GM12878 (cell line): Measurements from ENCODE around the gene GPSM1. TPM values are rescaled to one million over a fixed set of nuclear protein-coding genes. Genes with fewer than 3 reads are reported as not detected.
A peak's percentile ranks its signal among the peaks of the same experiment; 100 is the strongest.

Experiments used
- ATAC-seq: fragments of 200-7000 bp; cut with Tn5 transposase; 3 replicates; pipeline ENCODE4 v1.9.1; 2020; ENCODE audit warnings: mild to moderate bottlenecking, moderate library complexity
- BruUV-seq: library from RNA; stranded (reverse); fragments of 400-500 nt; replicated peaks from 2 replicates; lab custom pipeline; 2021; lab: Mats Ljungman, UMichigan
- CTCF ChIA-PET: fragments of 300-600 bp; sonication (Branson Sonifier 250); formaldehyde crosslinking; extraction: SDS; loops from one replicate; lab custom pipeline; 2021; ENCODE audit warnings: inconsistent platforms; lab: Yijun Ruan, JAX
- POLR2A ChIA-PET: fragments of 350-600 bp; formaldehyde crosslinking; extraction: SDS; loops from one replicate; lab custom pipeline; 2021; ENCODE audit warnings: inconsistent platforms; lab: Charles Lee
- RAD21 ChIA-PET: fragments of 300-600 bp; sonication (Branson Sonifier 250); formaldehyde crosslinking; loops from one replicate; lab custom pipeline; 2023; ENCODE audit warnings: antibody characterized with exemption; ENCODE audit not compliant: unreplicated experiment; lab: Charles Lee
- SMC1A ChIA-PET: fragments of 300-600 bp; sonication (Branson Sonifier 250); formaldehyde crosslinking; loops from one replicate; lab custom pipeline; 2023; ENCODE audit not compliant: unreplicated experiment, uncharacterized antibody; lab: Charles Lee
- DNase-seq: peaks from one replicate; pipeline ENCODE4 v3.0.0-alpha.2; 2011; ENCODE audit warnings: low read depth, low spot score
- FAIRE-seq: peaks from 3 replicates; lab custom pipeline; 2011; peaks lifted over from hg19 to GRCh38; lab: Jason Lieb, UNC
- H2AFZ ChIP-seq: 2 replicates; pipeline ENCODE4 v1.6.0; 2011; ENCODE audit warnings: low read depth, low read length, control low read depth; ENCODE audit not compliant: control insufficient read depth
- H3K27ac ChIP-seq: 2 replicates; pipeline ENCODE4 v1.5.1; 2011; ENCODE audit warnings: control low read depth; ENCODE audit not compliant: control insufficient read depth, insufficient read depth
- H3K27me3 ChIP-seq, 2 experiments: replicated peaks in 1 of 2; 2 replicates each; pipeline versions ENCODE4 v1.6.0 to v1.6.1; 2011; ENCODE audit warnings: low read length in 1 of 2; ENCODE audit not compliant: control insufficient read depth in 2 of 2, insufficient read depth in 2 of 2
- H3K36me3 ChIP-seq, 2 experiments: 2 replicates each; pipeline ENCODE4 v1.5.1; 2011; ENCODE audit warnings: low read length in 1 of 2; ENCODE audit not compliant: control insufficient read depth in 2 of 2, insufficient read depth in 2 of 2
- H3K4me1 ChIP-seq: 2 replicates; pipeline ENCODE4 v1.6.1; 2011; ENCODE audit warnings: mild to moderate bottlenecking, low read length, moderate library complexity, mixed read lengths; ENCODE audit not compliant: control insufficient read depth, insufficient read depth
- H3K4me2 ChIP-seq: 2 replicates; pipeline ENCODE4 v1.6.0; 2011; ENCODE audit warnings: control low read depth; ENCODE audit not compliant: control insufficient read depth, insufficient read depth
- H3K4me3 ChIP-seq: fragments of 200-600 bp; sonication (generic); 2 replicates; pipeline ENCODE4 v1.5.1; 2016
- H3K79me2 ChIP-seq: 2 replicates; pipeline ENCODE4 v1.6.0; 2011; ENCODE audit warnings: low read length; ENCODE audit not compliant: control insufficient read depth, insufficient read depth
- H3K9ac ChIP-seq: 2 replicates; pipeline ENCODE4 v1.8.0; 2011; ENCODE audit warnings: low read length, control low read depth, mixed read lengths; ENCODE audit not compliant: control insufficient read depth, insufficient read depth
- H3K9me3 ChIP-seq: replicated peaks from 3 replicates; pipeline ENCODE4 v1.5.1; 2011; ENCODE audit warnings: mild to moderate bottlenecking, low read length; ENCODE audit not compliant: control insufficient read depth, insufficient read depth
- H4K20me1 ChIP-seq: 2 replicates; pipeline ENCODE4 v1.6.0; 2011; ENCODE audit not compliant: control insufficient read depth, insufficient read depth
- BRCA1 ChIP-seq: IDR thresholded peaks from 2 replicates; pipeline ENCODE4 v1.6.1; 2011; ENCODE audit warnings: low read depth, low read length, improper control_type of control experiment
- NR2F1 ChIP-seq: fragments of 450-650 bp; conservative IDR thresholded peaks from 2 replicates; pipeline ENCODE4 v1.6.1; 2017; ENCODE audit warnings: mild to moderate bottlenecking
- RAD21 ChIP-seq: IDR thresholded peaks from 2 replicates; pipeline ENCODE4 v1.6.1; 2011; ENCODE audit warnings: mild to moderate bottlenecking, low read depth, low read length, moderate library complexity; ENCODE audit not compliant: insufficient read depth
- RCOR1 ChIP-seq: conservative IDR thresholded peaks from 2 replicates; pipeline ENCODE4 v1.6.1; 2012; ENCODE audit warnings: low read depth, low read length, improper control_type of control experiment
- SIX5 ChIP-seq: IDR thresholded peaks from 2 replicates; pipeline ENCODE4 v1.6.1; 2011; ENCODE audit warnings: mild to moderate bottlenecking, low read depth, low read length, moderate library complexity; ENCODE audit not compliant: severe bottlenecking
- SREBF2 ChIP-seq: IDR thresholded peaks from 2 replicates; pipeline ENCODE4 v1.6.1; 2012; ENCODE audit warnings: mild to moderate bottlenecking, low read length
- TCF7 ChIP-seq: IDR thresholded peaks from 2 replicates; pipeline ENCODE4 v1.6.1; 2014; ENCODE audit warnings: antibody characterized with exemption, borderline replicate concordance
- WRNIP1 ChIP-seq: IDR thresholded peaks from 2 replicates; pipeline ENCODE4 v1.6.1; 2011; ENCODE audit warnings: low read depth, low read length, improper control_type of control experiment, borderline replicate concordance
- ZNF207 ChIP-seq: fragments of 450-650 bp; IDR thresholded peaks from 2 replicates; pipeline ENCODE4 v1.6.1; 2014; ENCODE audit warnings: antibody characterized with exemption, mild to moderate bottlenecking, borderline replicate concordance
- WGBS: methylation state at CpG from one replicate; pipeline ENCODE4 v1.1.6; 2016; ENCODE audit warnings: low lambda C conversion rate; ENCODE audit not compliant: insufficient replicate concordance, insufficient coverage; ENCODE audit errors: missing lambda C conversion rate; 5-methylcytosine and 5-hydroxymethylcytosine counted together
- in situ Hi-C: fragments of 300-500 bp; cut with MboI; formaldehyde crosslinking; loops from 9 replicates; pipeline ENCODE4 v1.14.3; 2018; ENCODE audit warnings: mixed read lengths
- intact Hi-C: fragments of 100-400 bp; cut with micrococcal nuclease; formaldehyde crosslinking; loops from one replicate; pipeline ENCODE4 v1.14.2; 2022; ENCODE audit not compliant: unreplicated experiment
- polyA plus RNA-seq, 11 experiments: library from polyadenylated mRNA; depleted of rRNA in 4 of 11; unstranded in 6 of 11; stranded (reverse) in 5 of 11; fragments of >200 nt; fragmentation: Nextera tagmentation in 4 of 11; fragmentation: Illumina TruSeq in 1 of 11; extraction: Ambion mirVana in 4 of 11; extraction: Trizol in 1 of 11; gene quantifications; 1 replicate in 1 of 11; 2 replicates in 10 of 11; pipeline versions ENCODE4 v1.2.1 to v1.2.3, GENCODE V29; 2011 to 2016; ENCODE audit warnings: inconsistent platforms in 2 of 11, missing spikeins in 2 of 11, low read depth in 1 of 11
- total RNA-seq, 4 experiments: library from RNA; depleted of rRNA in 3 of 4; stranded (reverse); fragments of >200 nt in 3 of 4; fragmentation: Illumina TruSeq in 1 of 4; extraction: Trizol in 1 of 4; gene quantifications; 2 replicates each; pipeline versions ENCODE4 v1.2.1 to v1.2.3, GENCODE V29; 2013 to 2021
- TF ChIP-seq, protein P1 (sequence below): IDR thresholded peaks from 2 replicates; pipeline ENCODE4 v1.6.1; 2011; ENCODE audit warnings: borderline replicate concordance, low read depth, mild to moderate bottlenecking, moderate library complexity, low read length; ENCODE audit not compliant: insufficient read depth, poor library complexity, severe bottlenecking
- TF ChIP-seq, protein P2 (sequence below): IDR thresholded peaks from 2 replicates; pipeline ENCODE4 v1.6.1; 2011; ENCODE audit warnings: low read depth, mild to moderate bottlenecking, low read length, moderate library complexity, borderline replicate concordance; ENCODE audit errors: extremely low read depth
- TF ChIP-seq, protein P3 (sequence below): fragments of 450-650 bp; formaldehyde crosslinking; IDR thresholded peaks from 2 replicates; pipeline ENCODE4 v1.4.0; 2022; ENCODE audit warnings: mild to moderate bottlenecking, moderate library complexity
- TF ChIP-seq, protein P4 (sequence below): fragments of 450-650 bp; IDR thresholded peaks from 2 replicates; pipeline ENCODE4 v1.6.1; 2017; ENCODE audit warnings: antibody characterized with exemption, mild to moderate bottlenecking, moderate library complexity

The GPSM1 gene
- total and polyA plus RNA-seq, 10 of the 15 experiments (the other 5 are each of a cell fraction or from before 2014, with no cell fraction given): 0.04 to 0.10 (median 0.10) TPM; not detected in 7

DNA sequence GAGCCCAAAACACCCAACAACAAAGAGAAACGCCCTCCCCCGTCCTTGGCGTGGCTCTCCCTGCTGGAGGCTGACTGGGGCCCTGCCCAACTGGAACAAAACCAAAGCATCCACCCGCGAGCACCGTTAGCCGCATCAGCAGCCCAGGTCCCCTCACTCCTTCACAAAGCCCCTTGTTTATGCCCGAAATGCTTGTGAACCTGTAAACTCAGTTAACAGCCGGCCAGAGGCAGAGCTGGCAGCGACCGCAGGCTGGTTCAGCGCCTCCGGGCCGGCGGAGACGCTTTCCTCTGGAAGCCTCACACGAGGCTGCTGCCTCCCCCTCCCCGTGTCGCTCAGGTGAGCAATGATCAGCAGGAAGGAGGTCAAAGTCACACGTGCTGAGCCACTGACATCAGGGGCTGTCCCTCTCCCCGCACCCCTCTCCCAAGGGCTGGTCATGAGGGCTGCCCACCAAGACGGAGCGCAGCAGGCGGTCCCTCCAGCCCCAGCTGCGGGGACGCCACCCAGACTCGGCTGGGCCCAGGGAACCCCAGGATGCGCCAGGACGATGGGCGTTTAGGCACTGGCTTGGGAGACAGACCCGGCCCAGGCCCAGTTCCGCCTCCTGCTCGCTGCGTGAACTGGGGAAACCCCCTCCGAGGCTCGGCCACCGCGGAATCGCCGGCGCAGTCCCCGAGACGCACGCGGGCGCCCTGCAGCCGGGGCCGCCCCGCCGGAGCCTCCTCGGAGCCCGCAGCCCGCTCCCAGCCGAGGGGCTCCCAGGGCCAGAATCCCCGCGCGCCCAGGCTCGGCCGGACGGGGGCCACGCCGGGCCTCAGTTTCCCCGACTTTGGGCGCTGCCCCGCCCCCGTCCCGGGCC is 72.1 kb downstream of the GPSM1 start:
- H3K36me3 ChIP-seq: peaks cover 20 to 22% of the 10 kb centered on the region in 2 experiments
- H3K4me1 ChIP-seq: peaks cover 24% of the 10 kb centered on the region
- peak overlapping the region; percentile 82 for H3K9ac ChIP-seq
- ChIA-PET RAD21 (no interaction called here), CTCF (interaction anchor here (1.6 to 2.5 kb wide), 2 partner anchors 26 to 27 kb away, joined by 4 to 7 read pairs; no protein-coding TSS in a partner anchor), POLR2A (interaction anchor here (2.4 kb wide), 1 partner anchor 10 kb away, joined by 11 read pairs; the partner anchor contains the start of genes ENTR1 and PMPCA), SMC1A (no interaction called here)
- H3K27ac ChIP-seq: peak overlapping the region; percentile 61
- FAIRE-seq (peak; percentile 27), ATAC-seq (peak; percentile 46), DNase-seq (no peak)
- H3K79me2 ChIP-seq: peaks cover 28% of the 10 kb centered on the region
- in situ Hi-C loops: loop anchor here (5.0 kb wide), 1 partner anchor 62 kb away; no protein-coding TSS in a partner anchor
- no peaks in the 10 kb centered on the region for H3K27me3 ChIP-seq
- BruUV-seq: no TSS peak
- H3K4me3 ChIP-seq: peak overlapping the region; percentile 96
- peak overlapping the region; percentile 58; the same call in 1 of the 2 replicates for H2AFZ ChIP-seq
- peak overlapping the region; percentile 92 for H3K4me2 ChIP-seq
- intact Hi-C loops: loop anchor here (1.0 kb wide), 1 partner anchor 60 kb away; no protein-coding TSS in a partner anchor
- H4K20me1 ChIP-seq: no peaks in the 10 kb centered on the region
- WGBS: 1% methylated on average over 66 of the region's 67 CpGs
- no peaks in the 10 kb centered on the region for H3K9me3 ChIP-seq
- TF ChIP-seq SREBF2 (no peak), RAD21 (no peak), NR2F1 (peak; percentile 27; the same call in 1 of the 2 replicates), SIX5 (no peak), ZNF207 (no peak), BRCA1 (no peak), TCF7 (no peak), RCOR1 (no peak), WRNIP1 (no peak)
- TF ChIP-seq, protein P1, sequence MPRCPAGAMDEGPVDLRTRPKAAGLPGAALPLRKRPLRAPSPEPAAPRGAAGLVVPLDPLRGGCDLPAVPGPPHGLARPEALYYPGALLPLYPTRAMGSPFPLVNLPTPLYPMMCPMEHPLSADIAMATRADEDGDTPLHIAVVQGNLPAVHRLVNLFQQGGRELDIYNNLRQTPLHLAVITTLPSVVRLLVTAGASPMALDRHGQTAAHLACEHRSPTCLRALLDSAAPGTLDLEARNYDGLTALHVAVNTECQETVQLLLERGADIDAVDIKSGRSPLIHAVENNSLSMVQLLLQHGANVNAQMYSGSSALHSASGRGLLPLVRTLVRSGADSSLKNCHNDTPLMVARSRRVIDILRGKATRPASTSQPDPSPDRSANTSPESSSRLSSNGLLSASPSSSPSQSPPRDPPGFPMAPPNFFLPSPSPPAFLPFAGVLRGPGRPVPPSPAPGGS: peak; percentile 34
- TF ChIP-seq, protein P2, sequence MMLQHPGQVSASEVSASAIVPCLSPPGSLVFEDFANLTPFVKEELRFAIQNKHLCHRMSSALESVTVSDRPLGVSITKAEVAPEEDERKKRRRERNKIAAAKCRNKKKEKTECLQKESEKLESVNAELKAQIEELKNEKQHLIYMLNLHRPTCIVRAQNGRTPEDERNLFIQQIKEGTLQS: no peak
- TF ChIP-seq, protein P3, sequence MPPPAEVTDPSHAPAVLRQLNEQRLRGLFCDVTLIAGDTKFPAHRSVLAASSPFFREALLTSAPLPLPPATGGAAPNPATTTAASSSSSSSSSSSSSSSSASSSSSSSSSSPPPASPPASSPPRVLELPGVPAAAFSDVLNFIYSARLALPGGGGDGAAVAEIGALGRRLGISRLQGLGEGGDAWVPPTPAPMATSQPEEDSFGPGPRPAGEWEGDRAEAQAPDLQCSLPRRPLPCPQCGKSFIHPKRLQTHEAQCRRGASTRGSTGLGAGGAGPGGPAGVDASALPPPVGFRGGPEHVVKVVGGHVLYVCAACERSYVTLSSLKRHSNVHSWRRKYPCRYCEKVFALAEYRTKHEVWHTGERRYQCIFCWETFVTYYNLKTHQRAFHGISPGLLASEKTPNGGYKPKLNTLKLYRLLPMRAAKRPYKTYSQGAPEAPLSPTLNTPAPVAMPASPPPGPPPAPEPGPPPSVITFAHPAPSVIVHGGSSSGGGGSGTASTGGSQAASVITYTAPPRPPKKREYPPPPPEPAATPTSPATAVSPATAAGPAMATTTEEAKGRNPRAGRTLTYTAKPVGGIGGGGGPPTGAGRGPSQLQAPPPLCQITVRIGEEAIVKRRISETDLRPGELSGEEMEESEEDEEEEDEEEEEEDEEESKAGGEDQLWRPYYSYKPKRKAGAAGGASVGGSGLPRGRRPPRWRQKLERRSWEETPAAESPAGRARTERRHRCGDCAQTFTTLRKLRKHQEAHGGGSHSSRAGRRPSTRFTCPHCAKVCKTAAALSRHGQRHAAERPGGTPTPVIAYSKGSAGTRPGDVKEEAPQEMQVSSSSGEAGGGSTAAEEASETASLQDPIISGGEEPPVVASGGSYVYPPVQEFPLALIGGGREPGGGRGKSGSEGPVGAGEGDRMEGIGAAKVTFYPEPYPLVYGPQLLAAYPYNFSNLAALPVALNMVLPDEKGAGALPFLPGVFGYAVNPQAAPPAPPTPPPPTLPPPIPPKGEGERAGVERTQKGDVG (CRISPR knock-in tag): no peak
- TF ChIP-seq, protein P4, sequence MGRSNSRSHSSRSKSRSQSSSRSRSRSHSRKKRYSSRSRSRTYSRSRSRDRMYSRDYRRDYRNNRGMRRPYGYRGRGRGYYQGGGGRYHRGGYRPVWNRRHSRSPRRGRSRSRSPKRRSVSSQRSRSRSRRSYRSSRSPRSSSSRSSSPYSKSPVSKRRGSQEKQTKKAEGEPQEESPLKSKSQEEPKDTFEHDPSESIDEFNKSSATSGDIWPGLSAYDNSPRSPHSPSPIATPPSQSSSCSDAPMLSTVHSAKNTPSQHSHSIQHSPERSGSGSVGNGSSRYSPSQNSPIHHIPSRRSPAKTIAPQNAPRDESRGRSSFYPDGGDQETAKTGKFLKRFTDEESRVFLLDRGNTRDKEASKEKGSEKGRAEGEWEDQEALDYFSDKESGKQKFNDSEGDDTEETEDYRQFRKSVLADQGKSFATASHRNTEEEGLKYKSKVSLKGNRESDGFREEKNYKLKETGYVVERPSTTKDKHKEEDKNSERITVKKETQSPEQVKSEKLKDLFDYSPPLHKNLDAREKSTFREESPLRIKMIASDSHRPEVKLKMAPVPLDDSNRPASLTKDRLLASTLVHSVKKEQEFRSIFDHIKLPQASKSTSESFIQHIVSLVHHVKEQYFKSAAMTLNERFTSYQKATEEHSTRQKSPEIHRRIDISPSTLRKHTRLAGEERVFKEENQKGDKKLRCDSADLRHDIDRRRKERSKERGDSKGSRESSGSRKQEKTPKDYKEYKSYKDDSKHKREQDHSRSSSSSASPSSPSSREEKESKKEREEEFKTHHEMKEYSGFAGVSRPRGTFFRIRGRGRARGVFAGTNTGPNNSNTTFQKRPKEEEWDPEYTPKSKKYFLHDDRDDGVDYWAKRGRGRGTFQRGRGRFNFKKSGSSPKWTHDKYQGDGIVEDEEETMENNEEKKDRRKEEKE: 0 out of 2 replicates have a peak, but pooled peaks have one; percentile 9
